Body of pancreas (tissue), 4 donors: ENCODE measurements around the gene DHRS7B. TPM values are rescaled to one million over a fixed set of nuclear protein-coding genes. Genes with fewer than 3 reads are reported as not detected.

ENCODE experiments used
- ATAC-seq: fragments of 150-250 bp; one replicate; pipeline ENCODE4 v1.9.1; 2016
- DNase-seq, 4 donors: peaks; one replicate each; pipeline ENCODE4 v3.0.0-alpha.2; 2019
- H3K27ac ChIP-seq, 4 donors: fragments of 200-600 bp; sonication (generic); 1 replicate in 3 of 4; 2 replicates in 1 of 4; pipeline versions ENCODE4 v1.5.1 to v1.6.1; 2016 to 2019; ENCODE audit warnings: mild to moderate bottlenecking in 1 of 4, mixed read lengths in 1 of 4, moderate library complexity in 1 of 4
- H3K27me3 ChIP-seq, 2 donors: fragments of 200-600 bp; sonication (generic); one replicate each; pipeline ENCODE4 v1.6.0; 2016; ENCODE audit warnings: mild to moderate bottlenecking in 1 of 2
- H3K36me3 ChIP-seq, 2 donors: fragments of 200-600 bp; sonication (generic); replicated peaks in 1 of 2; 2 replicates each; pipeline ENCODE4 v1.5.1; 2016; ENCODE audit warnings: low read depth in 2 of 2; ENCODE audit not compliant: insufficient read depth in 1 of 2
- H3K4me1 ChIP-seq: fragments of 200-600 bp; sonication (generic); one replicate; pipeline ENCODE4 v1.6.0; 2016
- H3K4me3 ChIP-seq, 2 donors: fragments of 200-600 bp; sonication (generic); 1 replicate in 1 of 2; 2 replicates in 1 of 2; pipeline ENCODE4 v1.5.1; 2016 to 2019
- H3K9me3 ChIP-seq, 3 donors: fragments of 200-600 bp; sonication (generic); 1 replicate in 2 of 3; 2 replicates in 1 of 3; pipeline ENCODE4 v1.5.1; 2016
- CTCF ChIP-seq, 7 experiments: fragments of 450-650 bp in 4 of 7; fragments of 200-600 bp in 3 of 7; sonication (generic) in 3 of 7; IDR thresholded peaks; one replicate each; pipeline ENCODE4 v1.5.1; 2016 to 2019; ENCODE audit warnings: antibody characterized with exemption in 7 of 7
- POLR2A ChIP-seq, 3 donors: fragments of 450-650 bp; IDR thresholded peaks; one replicate each; pipeline ENCODE4 v1.6.1; 2016; ENCODE audit warnings: antibody characterized with exemption in 3 of 3, mild to moderate bottlenecking in 2 of 3
- WGBS, 2 donors: methylation state at CpG; one replicate each; pipeline ENCODE4 v1.1.5; 2017; 5-methylcytosine and 5-hydroxymethylcytosine counted together
- intact Hi-C: fragments of 100-400 bp; cut with DNase I; formaldehyde crosslinking; loops from one replicate; pipeline ENCODE4 v1.15.1; 2023
- total RNA-seq, 2 donors: library from RNA; depleted of rRNA; stranded (reverse); fragments of >200 nt; gene quantifications; one replicate each; pipeline ENCODE4 v1.1.0, GENCODE V29; 2016

The DHRS7B gene
- total RNA-seq, 2 donors from 2014 or later = 14.0 to 14.5 TPM

GRCh38 chr17:21204935-21205334 is 78.2 kb downstream of the DHRS7B start:
- TF ChIP-seq POLR2A (IDR thresholded peaks at IDR 0.05) (no peak), CTCF (IDR thresholded peaks at IDR 0.05) (no peak)
- no peak overlapping the region for H3K4me3 ChIP-seq
- DNase-seq (no peak), ATAC-seq (no peak)
- peaks cover 22% of the 10 kb centered on the region for H3K4me1 ChIP-seq
- intact Hi-C loops = no loop called here
- H3K9me3 ChIP-seq = no peaks in the 10 kb centered on the region
- 86 to 95% methylated on average over 6 to 7 of the region's 9 CpGs for WGBS, 2 donors
- no peaks in the 10 kb centered on the region for H3K36me3 ChIP-seq
- no peaks in the 10 kb centered on the region for H3K27me3 ChIP-seq
- H3K27ac ChIP-seq = no peak overlapping the region

GRCh38 chr17:21208352-21208751 is 81.6 kb downstream of the DHRS7B start:
- intact Hi-C loops = no loop called here
- H3K4me1 ChIP-seq = peaks cover 45% of the 10 kb centered on the region
- TF ChIP-seq CTCF (IDR thresholded peaks at IDR 0.05) = no peak
- no peak for TF ChIP-seq POLR2A (IDR thresholded peaks at IDR 0.05)
- no peak overlapping the region for H3K4me3 ChIP-seq
- H3K27ac ChIP-seq = no peak overlapping the region
- no peaks in the 10 kb centered on the region for H3K36me3 ChIP-seq
- DNase-seq (no peak), ATAC-seq (no peak)
- no peaks in the 10 kb centered on the region for H3K27me3 ChIP-seq
- 76 to 80% methylated on average over 5 to 7 of the region's 7 CpGs for WGBS, 2 donors
- H3K9me3 ChIP-seq = no peaks in the 10 kb centered on the region

- Histone ChIP-seq H3K27me3 (no peaks in the 10 kb centered on the region), H3K36me3 (no peaks in the 10 kb centered on the region), H3K4me1 (peaks cover 45% of the 10 kb centered on the region), H3K27ac (peak overlapping the region in 1 of 4 donors; percentile 4), H3K4me3 (no peak overlapping the region), H3K9me3 (no peaks in the 10 kb centered on the region)
- TF ChIP-seq POLR2A (IDR thresholded peaks at IDR 0.05) (no peak), CTCF (IDR thresholded peaks at IDR 0.05) (no peak)
- 45 to 64% methylated on average over 12 to 17 of the region's 17 CpGs for WGBS, 2 donors
- DNase-seq (peak; percentile 43 to 72 (median 66)), ATAC-seq (no peak)
- intact Hi-C loops = no loop called here
Observed at GRCh38 chr17:21209511-21210175, 82.9 kb downstream of the DHRS7B start.

- Histone ChIP-seq H3K4me3 (no peak overlapping the region), H3K27me3 (no peaks in the 10 kb centered on the region), H3K27ac (peak overlapping the region in 1 of 4 donors; percentile 2), H3K36me3 (no peaks in the 10 kb centered on the region), H3K4me1 (peaks cover 53% of the 10 kb centered on the region), H3K9me3 (no peaks in the 10 kb centered on the region)
- 49 to 56% methylated on average over 11 to 15 of the region's 15 CpGs for WGBS, 2 donors
- ATAC-seq = no peak
- intact Hi-C loops = no loop called here
- no peak for DNase-seq
- TF ChIP-seq CTCF (IDR thresholded peaks at IDR 0.05) = no peak
- no peak for TF ChIP-seq POLR2A (IDR thresholded peaks at IDR 0.05)
Observed at GRCh38 chr17:21210411-21211076, 83.8 kb downstream of the DHRS7B start.
